HG02763 (cell line): Measurements from ENCODE around the gene OR5P2.
"Not testable (repeated sequence)": the region's sequence is repeated elsewhere in the genome, so short reads cannot be mapped to it uniquely, and the experiment has no call there.

Experiments used
- ATAC-seq: cut with Tn5 transposase; IDR thresholded peaks from one replicate; pipeline ENCODE4 v1.9.1; 2021; ENCODE audit warnings: mild to moderate bottlenecking, moderate library complexity; ENCODE audit not compliant: unreplicated experiment

OR5P2 gene

DNA sequence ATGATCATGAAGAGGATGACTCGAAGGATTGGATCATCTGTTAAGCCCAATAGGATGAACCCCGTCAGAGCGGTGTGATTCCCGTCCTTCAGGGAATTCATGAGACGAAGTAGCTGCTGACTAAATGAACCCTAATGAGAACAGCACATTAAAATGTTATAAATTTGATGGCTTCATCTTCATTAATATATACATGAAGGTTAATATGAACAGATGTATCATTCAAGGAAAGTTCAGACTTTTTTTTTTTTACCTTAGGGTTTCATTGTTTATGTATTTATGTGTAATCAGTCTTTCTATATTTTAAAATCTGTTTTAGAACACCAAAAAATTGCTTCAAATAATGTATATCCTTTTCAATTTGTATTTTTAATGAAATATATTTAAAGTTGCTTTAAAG lies at the start of gene OR5P2:
Gene OR5P2 (minus strand): TSS at position 101 of the 400 bp plus-strand sequence. CDS start 0 bp downstream, at position 101.
- ATAC-seq: no peak

DNA sequence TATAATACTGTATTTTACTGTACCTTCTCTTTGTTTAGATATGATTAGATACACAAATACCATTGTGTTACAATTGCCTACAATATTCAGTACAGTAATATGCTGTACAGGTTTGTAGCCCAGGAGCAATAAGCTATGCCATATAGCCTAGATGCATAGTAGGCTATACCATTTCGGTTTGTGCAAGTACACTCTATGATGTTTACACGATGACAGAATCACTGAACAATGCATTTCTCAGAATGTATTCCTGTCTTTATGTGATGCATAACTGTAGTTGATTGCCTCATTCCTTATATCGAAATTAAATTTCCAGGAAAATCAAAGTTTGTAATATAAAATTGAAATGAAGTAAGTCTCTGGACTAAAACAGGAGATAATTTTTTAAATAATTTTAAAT lies 49.3 kb upstream of the OR5P2 start:
- ATAC-seq: no peak

- no peak for ATAC-seq
Observed at GRCh38 chr11:7844986-7845385, 48.2 kb upstream of the OR5P2 start.

- no peak for ATAC-seq
Observed at GRCh38 chr11:7844521-7844920, 47.8 kb upstream of the OR5P2 start.

- no peak for ATAC-seq
Observed at GRCh38 chr11:7840578-7840977, 43.8 kb upstream of the OR5P2 start.

- ATAC-seq: no peak
Observed at GRCh38 chr11:7833527-7833926, 36.8 kb upstream of the OR5P2 start.

GRCh38 chr11:7830740-7831139 lies 34.0 kb upstream of the OR5P2 start, which contains the start of gene OR5P3:
Gene OR5P3 (minus strand): TSS chr11:7830840.
- no peak for ATAC-seq

DNA sequence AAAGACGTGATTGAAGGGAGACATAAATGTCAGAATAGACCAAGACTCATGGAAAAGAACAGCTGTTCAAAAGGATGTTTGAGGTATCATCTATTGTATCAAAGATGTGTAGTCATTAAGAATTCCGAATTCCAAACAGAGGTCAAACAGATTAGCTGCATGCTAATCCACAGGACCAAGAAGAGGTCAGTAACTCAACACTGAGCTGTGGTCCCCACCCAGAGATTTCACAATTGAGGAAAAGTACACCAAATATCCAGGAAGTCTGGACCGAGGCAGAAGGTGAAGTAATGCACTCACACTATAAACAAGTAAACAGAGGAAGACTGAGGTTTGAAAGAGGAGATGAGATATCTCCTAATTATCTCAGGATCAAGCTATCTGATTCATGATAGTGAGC lies 29.6 kb upstream of the OR5P2 start:
- ATAC-seq: no peak

DNA sequence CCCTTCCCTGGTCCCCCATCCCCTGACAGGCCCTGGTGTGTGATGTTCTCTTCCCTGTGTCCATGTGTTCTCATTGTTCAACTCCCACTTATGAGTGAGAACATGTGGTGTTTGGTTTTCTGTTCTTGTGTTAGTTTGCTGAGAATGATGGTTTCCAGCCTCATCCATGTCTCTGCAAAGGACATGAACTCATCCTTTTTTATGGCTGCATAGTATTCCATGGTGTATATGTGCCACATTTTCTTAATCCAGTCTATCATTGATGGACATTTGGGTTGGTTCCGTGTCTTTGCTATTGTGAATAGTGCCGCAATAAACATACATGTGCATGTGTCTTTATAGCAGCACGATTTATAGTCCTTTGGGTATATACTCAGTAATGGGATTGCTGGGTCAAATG lies 23.7 kb upstream of the OR5P2 start:
- ATAC-seq: not testable (repeated sequence)

GRCh38 chr11:7814897-7815296 lies 18.2 kb upstream of the OR5P2 start:
- not testable (repeated sequence) for ATAC-seq

- ATAC-seq: not testable (repeated sequence)
Observed at GRCh38 chr11:7810301-7810700, 13.6 kb upstream of the OR5P2 start.

- no peak for ATAC-seq
Observed at GRCh38 chr11:7793233-7793632, 3.5 kb downstream of the OR5P2 start.

- ATAC-seq: peak; percentile 98
Observed at GRCh38 chr11:7787239-7787638, 9.5 kb downstream of the OR5P2 start.

DNA sequence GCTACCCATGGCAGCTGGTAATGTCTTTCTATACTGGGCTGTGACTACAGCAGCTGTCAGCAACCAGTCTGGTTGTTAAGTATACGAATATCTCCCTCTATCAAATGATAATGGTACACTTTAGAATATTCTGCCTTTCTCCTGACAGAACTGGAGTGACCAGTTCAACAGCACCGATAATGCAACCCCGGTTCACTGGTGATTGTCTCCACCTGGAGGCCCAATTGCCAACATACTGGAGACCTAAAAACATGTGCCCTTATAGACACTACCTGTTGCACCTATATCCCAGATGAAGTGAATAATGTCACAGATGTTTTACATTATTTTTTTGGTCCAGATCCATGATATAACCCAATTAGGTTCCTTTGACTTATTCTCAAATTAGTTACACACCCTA lies 21.1 kb downstream of the OR5P2 start:
- ATAC-seq: no peak

GRCh38 chr11:7764301-7764700 lies 32.4 kb downstream of the OR5P2 start:
- not testable (repeated sequence) for ATAC-seq

- no peak for ATAC-seq
Observed at GRCh38 chr11:7759010-7759409, 37.7 kb downstream of the OR5P2 start.

DNA sequence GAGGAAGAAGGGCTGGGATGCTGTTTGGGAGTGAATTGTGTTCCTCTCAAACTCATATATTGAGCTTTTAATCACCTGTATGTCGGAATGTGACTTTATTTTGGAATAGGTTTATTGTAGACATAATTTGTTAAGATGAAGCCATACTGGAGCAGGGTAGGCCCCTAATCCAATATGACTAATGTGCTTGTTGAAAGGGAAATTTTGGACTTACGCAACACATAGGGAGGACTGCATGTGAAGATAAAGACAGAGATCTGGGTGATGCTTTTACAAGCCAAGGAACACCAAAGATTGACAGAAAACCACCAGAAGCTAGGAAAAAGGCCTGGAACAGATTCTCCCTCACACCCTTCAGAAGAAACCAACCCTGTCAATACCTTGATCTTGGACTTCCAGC lies 47.3 kb downstream of the OR5P2 start:
- ATAC-seq: no peak
